OCI-LY7 (cell line): Measurements from ENCODE around the gene SP1. TPM values are rescaled to one million over a fixed set of nuclear protein-coding genes. Genes with fewer than 3 reads are reported as not detected.

ENCODE experiments used
- BruUV-seq: library from RNA; stranded (reverse); fragments of 400-500 nt; replicated peaks from 2 replicates; lab custom pipeline; 2021; lab: Mats Ljungman, UMichigan
- CTCF ChIA-PET: fragments of 300-600 bp; sonication (Branson Sonifier 250); formaldehyde crosslinking; loops from one replicate; lab custom pipeline; 2022; ENCODE audit warnings: antibody characterized with exemption; ENCODE audit not compliant: unreplicated experiment; lab: Charles Lee
- POLR2A ChIA-PET: fragments of 300-600 bp; sonication (Branson Sonifier 250); formaldehyde crosslinking; loops from one replicate; lab custom pipeline; 2022; ENCODE audit warnings: antibody characterized with exemption; lab: Charles Lee
- DNase-seq: peaks from one replicate; pipeline ENCODE4 v3.0.0-alpha.2; 2015; ENCODE audit warnings: low spot score
- H2AFZ ChIP-seq: fragments of 200-600 bp; sonication (generic), shearing (Covaris generic); 2 replicates; pipeline ENCODE4 v1.6.1; 2014; ENCODE audit warnings: mild to moderate bottlenecking, antibody characterized with exemption, low read length, moderate library complexity
- H3K27ac ChIP-seq: fragments of 200-600 bp; sonication (generic); 2 replicates; pipeline ENCODE4 v1.5.1; 2014; ENCODE audit warnings: mixed run types, low read depth, mild to moderate bottlenecking, moderate library complexity, low read length, inconsistent platforms; ENCODE audit not compliant: poor library complexity, severe bottlenecking
- H3K36me3 ChIP-seq: fragments of 200-600 bp; sonication (generic); 2 replicates; pipeline ENCODE4 v1.6.1; 2014; ENCODE audit warnings: mild to moderate bottlenecking, antibody characterized with exemption, low read length, moderate library complexity, mixed read lengths; ENCODE audit not compliant: insufficient read depth
- H3K4me1 ChIP-seq: fragments of 200-600 bp; sonication (generic); 2 replicates; pipeline ENCODE4 v1.5.1; 2014; ENCODE audit warnings: mild to moderate bottlenecking, low read length; ENCODE audit not compliant: insufficient read depth, poor library complexity, severe bottlenecking
- H3K4me2 ChIP-seq: fragments of 200-600 bp; sonication (generic); 2 replicates; pipeline ENCODE4 v1.6.1; 2014; ENCODE audit warnings: mild to moderate bottlenecking, low read length
- H3K4me3 ChIP-seq: fragments of 200-600 bp; sonication (generic); 2 replicates; pipeline ENCODE4 v1.5.1; 2014; ENCODE audit warnings: mild to moderate bottlenecking, low read depth, low read length; ENCODE audit not compliant: poor library complexity, severe bottlenecking
- H3K79me2 ChIP-seq: fragments of 200-600 bp; sonication (generic); 2 replicates; pipeline ENCODE4 v1.6.1; 2016; ENCODE audit warnings: low read depth, mild to moderate bottlenecking, low read length, moderate library complexity, mixed read lengths; ENCODE audit not compliant: insufficient read depth
- H3K9me2 ChIP-seq: fragments of 200-600 bp; sonication (generic); 2 replicates; pipeline ENCODE4 v1.6.1; 2016; ENCODE audit warnings: mild to moderate bottlenecking, low read length, mixed read lengths; ENCODE audit not compliant: insufficient read depth
- H3K9me3 ChIP-seq: fragments of 200-600 bp; sonication (generic); 2 replicates; pipeline ENCODE4 v1.6.1; 2014; ENCODE audit warnings: mild to moderate bottlenecking, mixed run types, low read length, mixed read lengths
- H4K20me1 ChIP-seq: fragments of 200-600 bp; sonication (generic); 2 replicates; pipeline ENCODE4 v1.6.1; 2014; ENCODE audit warnings: mild to moderate bottlenecking, antibody characterized with exemption, low read length, moderate library complexity, mixed read lengths; ENCODE audit not compliant: insufficient read depth
- EZH2phosphoT487 ChIP-seq: fragments of 200-600 bp; sonication (generic); IDR thresholded peaks from 2 replicates; pipeline ENCODE4 v1.6.1; 2018; ENCODE audit warnings: low read depth, borderline replicate concordance, mild to moderate bottlenecking, mixed run types, antibody characterized with exemption, low read length, moderate library complexity, mixed read lengths
- intact Hi-C: fragments of 100-400 bp; cut with micrococcal nuclease; formaldehyde crosslinking; loops from one replicate; pipeline ENCODE4 v1.10.0; 2022; ENCODE audit not compliant: unreplicated experiment
- total RNA-seq, 2 experiments: library from RNA; depleted of rRNA in 1 of 2; stranded (reverse); fragments of >200 nt in 1 of 2; shearing (Covaris generic) in 1 of 2; gene quantifications; 2 replicates each; pipeline ENCODE4 v1.2.3, GENCODE V29; 2014 to 2022
- TF ChIP-seq, protein P1 (sequence below): fragments of 200-600 bp; sonication (generic); conservative IDR thresholded peaks from 2 replicates; pipeline ENCODE4 v1.5.1; 2014; ENCODE audit warnings: mild to moderate bottlenecking, antibody characterized with exemption, low read length, moderate library complexity, mixed read lengths

SP1 gene
- total RNA-seq, 2 experiments from 2014 or later = 58.9 to 83.9 TPM

DNA sequence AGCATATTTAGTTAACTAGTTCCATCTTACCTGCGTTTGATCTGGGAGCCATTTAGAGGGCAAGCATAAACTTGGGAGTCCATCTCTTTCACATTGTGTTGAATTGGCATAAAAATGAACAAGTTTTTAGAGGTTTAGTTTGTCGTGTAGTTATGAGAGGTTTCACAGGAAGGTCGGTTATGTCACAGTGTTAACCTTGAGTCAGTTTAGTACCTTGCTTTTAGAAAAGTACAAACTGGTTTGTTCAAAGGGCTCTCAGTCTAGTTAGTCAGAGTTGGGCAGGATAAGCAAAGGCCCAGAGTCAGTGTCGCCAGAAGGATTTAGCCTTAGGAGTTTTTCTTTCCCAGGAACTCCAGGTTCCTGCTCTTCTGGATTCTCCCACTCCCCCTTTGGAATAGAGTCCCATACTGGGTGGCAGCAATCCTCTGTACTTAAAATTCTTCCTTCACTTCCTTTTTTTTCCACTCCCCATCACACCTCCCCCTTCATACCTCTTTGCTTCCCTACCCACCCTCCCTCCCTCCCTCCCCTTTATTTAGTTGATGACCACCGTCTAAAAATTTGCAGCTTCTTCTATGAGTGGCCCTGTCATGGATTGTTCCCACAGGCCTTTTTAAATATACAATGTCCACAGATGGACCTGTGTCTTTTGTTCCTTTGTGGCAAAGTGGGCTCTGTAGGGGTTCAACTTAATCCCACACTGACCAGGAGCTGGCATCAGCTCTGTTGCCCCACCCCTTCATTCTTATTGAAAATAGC, 84.0 kb downstream of the SP1 start:
- Histone ChIP-seq H2AFZ (no peak overlapping the region), H3K4me3 (no peak overlapping the region), H3K9me3 (no peaks in the 10 kb centered on the region), H4K20me1 (peaks cover 58% of the 10 kb centered on the region), H3K4me2 (no peak overlapping the region), H3K9me2 (no peaks in the 10 kb centered on the region), H3K79me2 (peaks cover 71% of the 10 kb centered on the region), H3K36me3 (peaks cover 100% of the 10 kb centered on the region), H3K4me1 (peaks cover 8% of the 10 kb centered on the region), H3K27ac (no peak overlapping the region)
- no TSS peak for BruUV-seq
- DNase-seq = no peak
- intact Hi-C loops = no loop called here
- CTCF ChIA-PET = no interaction called here
- POLR2A ChIA-PET = interaction anchor here (0.6 kb wide), 1 partner anchor 52 kb away, joined by 3 read pairs; no protein-coding TSS in a partner anchor
- TF ChIP-seq, protein P1, sequence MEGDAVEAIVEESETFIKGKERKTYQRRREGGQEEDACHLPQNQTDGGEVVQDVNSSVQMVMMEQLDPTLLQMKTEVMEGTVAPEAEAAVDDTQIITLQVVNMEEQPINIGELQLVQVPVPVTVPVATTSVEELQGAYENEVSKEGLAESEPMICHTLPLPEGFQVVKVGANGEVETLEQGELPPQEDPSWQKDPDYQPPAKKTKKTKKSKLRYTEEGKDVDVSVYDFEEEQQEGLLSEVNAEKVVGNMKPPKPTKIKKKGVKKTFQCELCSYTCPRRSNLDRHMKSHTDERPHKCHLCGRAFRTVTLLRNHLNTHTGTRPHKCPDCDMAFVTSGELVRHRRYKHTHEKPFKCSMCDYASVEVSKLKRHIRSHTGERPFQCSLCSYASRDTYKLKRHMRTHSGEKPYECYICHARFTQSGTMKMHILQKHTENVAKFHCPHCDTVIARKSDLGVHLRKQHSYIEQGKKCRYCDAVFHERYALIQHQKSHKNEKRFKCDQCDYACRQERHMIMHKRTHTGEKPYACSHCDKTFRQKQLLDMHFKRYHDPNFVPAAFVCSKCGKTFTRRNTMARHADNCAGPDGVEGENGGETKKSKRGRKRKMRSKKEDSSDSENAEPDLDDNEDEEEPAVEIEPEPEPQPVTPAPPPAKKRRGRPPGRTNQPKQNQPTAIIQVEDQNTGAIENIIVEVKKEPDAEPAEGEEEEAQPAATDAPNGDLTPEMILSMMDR = no peak
- no peak for TF ChIP-seq EZH2phosphoT487

DNA sequence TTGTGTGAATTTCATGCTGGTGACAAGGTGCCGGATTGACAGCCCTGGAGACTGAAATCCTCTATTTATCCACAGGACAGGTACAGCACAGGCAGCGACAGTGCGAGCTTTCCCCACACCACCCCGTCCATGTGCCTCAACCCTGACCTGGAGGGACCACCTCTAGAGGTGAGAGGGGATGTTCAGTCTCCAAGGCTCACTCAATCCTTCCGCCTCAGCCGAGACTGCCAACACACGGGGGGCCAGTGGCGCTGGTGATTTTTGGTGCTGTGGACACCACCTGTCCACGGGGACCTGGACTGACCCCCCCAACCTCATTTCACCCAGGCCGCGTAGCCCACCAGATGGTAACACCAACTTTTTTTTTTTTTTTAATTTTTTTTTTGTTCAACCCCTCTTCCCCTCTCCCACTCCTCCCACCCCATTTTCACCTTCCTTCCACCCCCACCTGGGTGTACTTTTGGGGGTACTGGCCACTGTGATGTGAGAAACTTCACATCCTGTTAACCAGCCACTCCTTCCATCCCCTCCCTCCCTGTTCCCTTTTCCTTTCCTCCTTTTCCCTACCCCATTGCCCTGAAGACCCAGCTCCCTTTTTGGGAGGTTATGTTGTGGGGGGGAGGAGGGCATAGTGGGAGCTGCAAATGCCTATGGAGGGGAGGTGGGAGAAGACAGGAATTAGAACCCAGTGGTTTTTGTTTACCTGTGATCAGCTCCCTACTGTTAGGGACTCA, 84.9 kb downstream of the SP1 start:
- BruUV-seq = no TSS peak
- intact Hi-C loops = no loop called here

More for the DNA sequence above, 84.9 kb downstream of the SP1 start:
- Histone ChIP-seq H3K27ac (no peak overlapping the region), H3K9me3 (no peaks in the 10 kb centered on the region), H3K4me2 (no peak overlapping the region), H3K9me2 (no peaks in the 10 kb centered on the region), H3K4me3 (no peak overlapping the region), H4K20me1 (peaks cover 55% of the 10 kb centered on the region), H3K79me2 (peaks cover 62% of the 10 kb centered on the region), H3K36me3 (peaks cover 100% of the 10 kb centered on the region), H2AFZ (no peak overlapping the region), H3K4me1 (peaks cover 16% of the 10 kb centered on the region)
- CTCF ChIA-PET = interaction anchor here (0.5 to 1.1 kb wide), 2 partner anchors 10 to 411 kb away, joined by 4 to 5 read pairs; no protein-coding TSS in a partner anchor
- no peak for DNase-seq
- POLR2A ChIA-PET = interaction anchor here (0.6 to 1.3 kb wide), 4 partner anchors 11 to 51 kb away, joined by 3 to 4 read pairs (median 3); partner anchors contain the start of gene TARBP2
- no peak for TF ChIP-seq EZH2phosphoT487
- TF ChIP-seq, protein P1 = no peak
